Measurements from ENCODE around the gene ATP6V1B1.

DNA sequence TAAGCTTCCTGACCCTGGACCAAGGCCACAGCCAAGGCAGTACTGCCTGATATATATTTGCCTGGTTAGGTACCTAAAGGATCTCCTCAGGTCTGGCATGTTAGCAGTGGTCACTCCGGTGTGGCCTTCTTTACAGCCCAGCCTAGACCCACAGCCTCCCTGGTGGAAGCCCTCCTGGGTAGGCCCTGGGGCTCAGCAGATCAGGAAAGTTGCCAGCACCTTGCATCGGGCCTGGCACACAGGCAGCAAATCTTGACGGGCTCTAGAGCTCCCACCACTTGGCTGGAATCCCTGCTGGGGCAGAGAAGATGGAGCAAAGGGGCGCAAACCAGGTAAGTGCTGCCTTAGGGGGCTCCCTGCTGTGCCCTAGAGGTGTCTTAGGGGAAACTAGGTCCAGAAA is 40.9 kb upstream of the ATP6V1B1 start:
- no peak for TF ChIP-seq EZH2 (IDR thresholded peaks at IDR 0.05)
- TF ChIP-seq POLR2AphosphoS5 (IDR thresholded peaks at IDR 0.05; ENCODE audit: borderline replicate concordance, low read depth, low read length): no peak
- no peak for TF ChIP-seq FOXP2 (optimal IDR thresholded peaks at IDR 0.05; ENCODE audit: control extremely low read depth, extremely low read length, insufficient read depth)
